CD4-positive, alpha-beta T cell treated with Interferon gamma for 1 hour (primary cell): Measurements from ENCODE around the gene CHTF18.
"Not testable (repeated sequence)": the region's sequence is repeated elsewhere in the genome, so short reads cannot be mapped to it uniquely, and the experiment has no call there.

Experiments used
- DNase-seq: peaks from one replicate; pipeline ENCODE4 v3.0.0-alpha.2; 2020

Gene CHTF18

DNA sequence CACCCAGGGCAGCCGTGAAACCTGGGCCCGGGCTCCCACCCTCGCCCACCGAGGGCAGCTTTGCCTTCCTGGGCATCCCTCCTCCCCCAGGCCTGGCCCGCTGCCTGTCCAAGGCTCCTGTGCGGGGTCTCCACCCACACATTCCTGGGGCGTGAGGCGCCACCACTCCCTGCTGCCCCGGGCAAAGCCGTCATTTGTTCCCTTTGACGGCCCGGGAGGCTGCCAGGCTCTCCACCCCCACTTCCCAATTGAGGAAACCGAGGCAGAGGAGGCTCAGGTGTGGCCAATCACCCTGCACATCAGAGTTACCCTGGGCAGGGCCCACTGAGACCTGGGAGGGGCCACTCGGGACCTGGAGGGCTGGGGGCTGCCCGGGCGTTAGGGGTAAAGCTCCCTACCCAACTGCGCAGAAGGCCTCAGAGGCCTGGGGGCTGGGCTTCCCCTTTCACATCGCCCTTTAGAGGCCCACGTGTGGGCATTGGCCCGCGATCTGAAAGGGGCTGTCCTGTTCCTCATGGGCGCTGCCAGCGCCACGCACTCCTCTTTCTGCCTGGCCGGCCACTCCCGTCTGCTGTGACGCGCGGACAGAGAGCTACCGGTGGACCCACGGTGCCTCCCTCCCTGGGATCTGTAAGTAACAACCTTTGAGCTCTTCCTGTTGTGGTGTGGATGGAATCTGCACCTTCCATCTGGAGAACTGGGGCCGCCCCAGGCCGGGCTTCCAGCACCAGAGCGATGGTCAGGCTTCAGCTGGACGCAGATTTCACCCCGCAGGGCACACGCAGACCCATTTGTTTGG is 27.7 kb upstream of the CHTF18 start, which contains the start of gene MSLN:
Gene MSLN (plus strand): TSS at position 190 of the 799 bp plus-strand sequence. CDS start 1,947 bp downstream, outside the sequence.
- no peak for DNase-seq

DNA sequence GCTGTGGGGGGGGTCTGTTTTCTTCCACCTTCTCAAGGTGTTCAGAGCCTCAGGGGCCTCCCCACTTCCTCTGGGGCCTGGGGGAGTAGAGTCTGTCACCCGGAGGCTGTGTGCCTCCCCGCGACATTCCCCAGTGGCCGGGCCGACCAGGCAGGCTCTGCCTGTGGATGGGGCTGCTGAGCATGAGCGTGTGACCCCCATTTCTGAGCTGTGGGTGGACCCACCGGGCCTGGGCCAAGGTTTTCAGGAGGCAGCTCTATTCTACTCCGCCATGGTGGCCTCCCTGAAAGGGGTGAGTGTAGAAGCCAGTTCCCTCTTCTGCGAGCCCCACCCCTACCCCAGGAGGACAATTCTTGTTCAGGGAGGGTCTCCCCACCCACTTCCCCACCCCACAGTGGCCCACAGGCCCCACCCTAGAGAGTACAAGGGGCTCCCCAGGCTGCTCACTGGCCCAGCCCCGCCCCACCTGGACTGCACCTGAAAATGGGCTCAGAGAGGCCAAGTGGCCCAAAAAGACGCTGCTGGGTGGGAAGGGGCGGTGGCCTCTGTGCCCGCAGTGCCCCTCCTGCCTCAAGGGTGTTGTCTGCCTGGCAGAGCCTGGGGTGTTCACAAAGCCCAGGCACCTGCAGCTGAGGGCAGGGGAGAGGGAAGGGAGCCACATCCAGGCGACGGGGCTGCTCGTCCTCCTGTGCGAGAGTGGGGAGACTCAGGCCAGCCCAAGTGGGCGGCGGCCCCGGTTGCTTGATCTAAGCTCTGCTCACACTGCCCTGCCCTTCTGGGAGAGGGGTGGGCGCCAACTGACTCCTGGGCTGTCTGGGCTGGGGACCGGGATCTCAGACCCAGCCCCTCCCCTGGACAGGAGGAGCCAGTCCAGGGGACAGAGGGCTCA is 26.6 kb upstream of the CHTF18 start:
- DNase-seq: no peak

DNA sequence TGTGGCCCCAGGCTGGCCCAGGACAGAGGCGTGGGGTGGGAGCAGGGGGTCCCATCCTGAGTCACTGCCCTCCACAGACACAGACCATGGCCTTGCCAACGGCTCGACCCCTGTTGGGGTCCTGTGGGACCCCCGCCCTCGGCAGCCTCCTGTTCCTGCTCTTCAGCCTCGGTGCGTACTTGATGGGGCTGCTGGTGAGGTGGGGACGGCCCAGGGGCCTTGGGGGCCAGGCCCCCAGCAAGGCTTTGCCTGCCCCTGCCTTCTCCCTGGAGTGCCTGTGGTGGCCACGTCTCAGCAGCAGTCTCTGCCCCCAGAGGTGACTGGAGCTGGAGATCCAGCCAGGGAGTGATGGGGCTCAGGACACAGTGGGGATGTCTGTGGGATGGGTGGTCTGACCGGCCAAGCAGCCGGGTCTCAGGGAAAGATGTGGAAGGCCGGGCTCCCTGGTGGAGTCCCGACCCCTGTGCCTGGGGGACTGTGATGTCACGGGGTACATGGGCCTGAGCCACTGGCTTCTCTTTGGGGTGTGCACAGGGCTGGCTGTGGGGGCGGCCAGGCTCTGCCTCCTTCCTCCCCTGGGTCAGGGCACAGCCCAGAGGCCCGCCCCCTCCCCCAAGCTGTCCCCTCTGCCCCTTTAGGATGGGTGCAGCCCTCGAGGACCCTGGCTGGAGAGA is 25.7 kb upstream of the CHTF18 start:
- DNase-seq: no peak

DNA sequence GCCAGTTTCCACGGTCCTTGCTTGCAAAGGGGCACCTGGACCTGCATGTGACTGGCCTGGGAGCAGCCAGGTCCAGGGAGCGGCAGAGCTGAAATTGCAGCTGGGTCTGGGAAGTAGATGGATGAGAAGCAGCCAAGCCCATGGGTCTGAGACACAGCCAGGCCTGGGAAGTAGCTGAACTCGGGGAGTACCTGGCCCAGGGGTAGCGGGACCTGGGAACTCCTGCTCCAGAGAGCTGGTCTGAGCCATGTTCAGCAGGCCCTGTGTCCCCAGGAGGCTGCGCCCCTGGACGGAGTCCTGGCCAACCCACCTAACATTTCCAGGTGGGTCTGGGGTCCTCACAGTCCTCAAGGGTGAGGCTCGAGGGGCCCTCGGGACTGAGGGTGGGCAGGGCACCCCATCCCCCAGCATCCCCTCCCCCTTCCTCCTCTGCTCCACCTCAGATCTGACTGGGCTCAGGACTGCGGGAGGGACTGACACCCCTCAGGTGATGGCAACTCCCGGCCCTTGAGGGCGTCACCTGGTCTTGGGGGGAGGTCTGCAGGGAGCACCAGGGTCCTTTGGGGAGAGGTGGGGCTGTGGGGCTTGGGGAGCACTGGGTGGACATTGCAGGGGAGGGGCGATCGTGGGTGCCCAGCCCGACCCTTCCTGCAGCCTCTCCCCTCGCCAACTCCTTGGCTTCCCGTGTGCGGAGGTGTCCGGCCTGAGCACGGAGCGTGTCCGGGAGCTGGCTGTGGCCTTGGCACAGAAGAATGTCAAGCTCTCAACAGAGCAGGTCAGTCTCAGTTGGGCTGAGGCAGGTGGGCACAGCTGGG is 24.8 kb upstream of the CHTF18 start:
- DNase-seq: no peak

DNA sequence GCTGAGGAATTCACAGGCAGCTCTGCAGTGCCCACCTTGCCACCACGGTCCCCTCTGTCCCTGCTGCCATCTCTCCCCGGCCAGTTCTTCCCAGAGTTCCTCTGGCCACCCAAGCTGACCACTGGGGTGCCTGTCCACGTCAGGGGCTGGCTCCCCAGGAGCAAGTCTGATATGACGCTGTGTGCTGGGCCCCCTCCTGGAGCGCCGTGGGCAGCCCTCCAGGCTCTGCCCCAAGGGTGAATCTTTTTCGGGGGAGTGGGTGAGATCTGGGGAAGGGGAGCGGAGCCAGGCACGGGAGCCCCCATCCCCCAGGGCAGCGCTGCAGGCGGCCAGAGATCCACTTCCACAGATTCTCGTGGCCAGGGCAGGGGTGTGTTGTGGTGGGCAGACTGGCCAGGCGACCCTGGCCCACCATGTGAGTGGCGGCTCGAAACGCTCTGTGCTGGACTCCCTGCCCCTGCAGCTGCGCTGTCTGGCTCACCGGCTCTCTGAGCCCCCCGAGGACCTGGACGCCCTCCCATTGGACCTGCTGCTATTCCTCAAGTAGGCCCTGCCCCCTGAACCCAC is 24.2 kb upstream of the CHTF18 start:
- DNase-seq: no peak

DNA sequence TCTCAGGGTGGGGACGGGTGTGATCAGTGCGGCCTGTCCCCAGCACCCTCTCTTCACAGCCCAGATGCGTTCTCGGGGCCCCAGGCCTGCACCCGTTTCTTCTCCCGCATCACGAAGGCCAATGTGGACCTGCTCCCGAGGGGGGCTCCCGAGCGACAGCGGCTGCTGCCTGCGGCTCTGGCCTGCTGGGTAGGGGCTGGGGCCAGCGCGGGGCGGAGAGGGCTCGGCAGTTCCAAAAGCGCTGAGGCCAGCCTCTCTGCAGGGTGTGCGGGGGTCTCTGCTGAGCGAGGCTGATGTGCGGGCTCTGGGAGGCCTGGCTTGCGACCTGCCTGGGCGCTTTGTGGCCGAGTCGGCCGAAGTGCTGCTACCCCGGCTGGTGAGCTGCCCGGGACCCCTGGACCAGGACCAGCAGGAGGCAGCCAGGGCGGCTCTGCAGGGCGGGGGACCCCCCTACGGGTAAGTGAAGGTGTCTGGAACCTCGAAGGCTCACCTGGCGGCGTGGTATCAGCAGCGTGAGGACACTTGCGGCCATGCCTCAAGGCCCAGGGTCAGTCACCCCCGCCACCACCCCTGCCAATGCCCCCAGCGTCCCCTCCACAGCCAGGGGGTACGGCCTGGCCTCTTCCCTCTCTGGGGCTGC is 23.5 kb upstream of the CHTF18 start:
- no peak for DNase-seq

DNA sequence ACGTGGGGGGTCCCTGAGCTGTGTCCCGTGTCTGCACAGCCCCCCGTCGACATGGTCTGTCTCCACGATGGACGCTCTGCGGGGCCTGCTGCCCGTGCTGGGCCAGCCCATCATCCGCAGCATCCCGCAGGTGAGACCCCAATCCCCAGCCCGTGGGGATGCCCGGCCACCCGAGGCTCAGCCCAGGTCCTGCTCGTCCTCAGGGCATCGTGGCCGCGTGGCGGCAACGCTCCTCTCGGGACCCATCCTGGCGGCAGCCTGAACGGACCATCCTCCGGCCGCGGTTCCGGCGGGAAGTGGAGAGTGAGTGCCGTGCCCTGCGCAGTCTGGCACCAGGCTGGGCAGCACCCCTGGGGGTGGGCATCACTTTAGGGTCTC is 22.9 kb upstream of the CHTF18 start:
- DNase-seq: no peak

DNA sequence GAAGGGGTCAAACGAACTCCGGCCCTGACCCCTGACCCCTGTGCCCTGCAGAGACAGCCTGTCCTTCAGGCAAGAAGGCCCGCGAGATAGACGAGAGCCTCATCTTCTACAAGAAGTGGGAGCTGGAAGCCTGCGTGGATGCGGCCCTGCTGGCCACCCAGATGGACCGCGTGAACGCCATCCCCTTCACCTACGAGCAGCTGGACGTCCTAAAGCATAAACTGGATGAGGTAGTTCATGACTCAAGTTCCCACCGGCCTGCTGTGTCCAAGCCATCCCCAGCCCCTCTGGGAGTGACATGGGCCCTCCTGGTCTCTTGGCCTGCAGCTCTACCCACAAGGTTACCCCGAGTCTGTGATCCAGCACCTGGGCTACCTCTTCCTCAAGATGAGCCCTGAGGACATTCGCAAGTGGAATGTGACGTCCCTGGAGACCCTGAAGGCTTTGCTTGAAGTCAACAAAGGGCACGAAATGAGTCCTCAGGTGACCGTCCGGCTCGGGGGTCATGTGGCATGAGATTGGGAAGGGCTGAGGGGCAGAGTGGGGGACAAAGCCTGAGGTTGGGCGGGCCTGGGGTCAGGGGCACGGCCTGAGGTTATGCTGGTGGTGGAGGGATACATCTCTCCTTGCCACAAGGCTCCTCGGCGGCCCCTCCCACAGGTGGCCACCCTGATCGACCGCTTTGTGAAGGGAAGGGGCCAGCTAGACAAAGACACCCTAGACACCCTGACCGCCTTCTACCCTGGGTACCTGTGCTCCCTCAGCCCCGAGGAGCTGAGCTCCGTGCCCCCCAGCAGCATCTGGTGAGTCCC is 22.2 kb upstream of the CHTF18 start:
- DNase-seq: no peak

DNA sequence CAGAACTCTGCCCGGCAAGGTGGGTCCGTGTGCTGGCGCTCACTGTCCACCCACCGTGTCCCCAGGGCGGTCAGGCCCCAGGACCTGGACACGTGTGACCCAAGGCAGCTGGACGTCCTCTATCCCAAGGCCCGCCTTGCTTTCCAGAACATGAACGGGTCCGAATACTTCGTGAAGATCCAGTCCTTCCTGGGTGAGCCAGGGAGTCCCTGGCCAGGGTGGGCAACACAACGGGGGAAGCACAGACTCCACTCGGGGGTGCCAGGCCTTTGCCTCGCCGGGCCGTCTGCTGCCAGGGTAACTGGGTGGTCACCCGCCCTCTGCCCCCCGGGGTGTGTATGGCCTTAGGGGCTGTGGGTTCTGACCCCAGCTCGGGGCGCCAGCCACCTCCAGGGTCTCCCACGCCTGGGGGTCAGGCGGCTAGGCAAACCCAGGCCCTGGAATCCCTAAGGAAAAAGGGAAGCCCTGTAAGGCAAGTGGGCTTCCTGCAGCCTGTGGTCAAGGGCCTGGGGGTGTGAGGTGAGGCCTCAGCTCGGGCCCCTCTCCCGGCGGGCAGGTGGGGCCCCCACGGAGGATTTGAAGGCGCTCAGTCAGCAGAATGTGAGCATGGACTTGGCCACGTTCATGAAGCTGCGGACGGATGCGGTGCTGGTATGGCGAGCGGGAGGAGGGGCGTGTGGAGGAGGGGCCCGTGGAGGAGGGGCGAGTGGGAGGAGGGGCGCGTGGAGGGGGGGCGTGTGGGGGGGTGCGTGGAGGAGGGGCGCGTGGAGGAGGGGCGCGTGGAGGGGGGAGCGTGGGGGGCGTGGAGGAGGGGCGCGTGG is 21.4 kb upstream of the CHTF18 start:
- no peak for DNase-seq

DNA sequence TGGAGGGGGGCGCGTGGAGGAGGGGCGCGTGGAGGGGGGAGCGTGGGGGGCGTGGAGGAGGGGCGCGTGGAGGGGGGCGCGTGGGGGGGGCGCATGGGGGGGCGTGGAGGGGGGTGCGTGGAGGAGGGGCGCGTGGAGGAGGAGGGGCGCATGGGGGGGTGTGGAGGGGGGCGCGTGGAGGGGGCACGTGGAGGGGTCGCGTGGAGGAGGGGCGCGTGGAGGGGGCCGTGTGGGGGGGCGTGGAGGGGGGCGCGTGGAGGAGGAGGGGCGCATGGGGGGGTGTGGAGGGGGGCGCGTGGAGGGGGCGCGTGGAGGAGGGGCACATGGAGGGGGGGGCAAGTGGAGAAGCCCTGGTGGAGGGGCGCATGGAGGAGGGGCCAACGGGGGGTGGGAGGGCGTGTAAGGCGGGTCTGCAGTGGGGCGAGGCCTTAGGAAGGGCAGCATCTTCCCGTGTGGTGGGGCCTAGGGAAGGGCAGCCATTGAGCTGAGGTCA is 20.6 kb upstream of the CHTF18 start:
- no peak for DNase-seq

DNA sequence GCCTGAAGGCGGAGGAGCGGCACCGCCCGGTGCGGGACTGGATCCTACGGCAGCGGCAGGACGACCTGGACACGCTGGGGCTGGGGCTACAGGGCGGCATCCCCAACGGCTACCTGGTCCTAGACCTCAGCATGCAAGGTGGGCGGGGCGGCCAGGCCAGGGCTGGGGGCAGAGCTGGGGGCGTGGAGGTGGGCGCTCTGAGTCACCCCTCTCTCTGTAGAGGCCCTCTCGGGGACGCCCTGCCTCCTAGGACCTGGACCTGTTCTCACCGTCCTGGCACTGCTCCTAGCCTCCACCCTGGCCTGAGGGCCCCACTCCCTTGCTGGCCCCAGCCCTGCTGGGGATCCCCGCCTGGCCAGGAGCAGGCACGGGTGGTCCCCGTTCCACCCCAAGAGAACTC is 20.0 kb upstream of the CHTF18 start:
- DNase-seq: no peak

DNA sequence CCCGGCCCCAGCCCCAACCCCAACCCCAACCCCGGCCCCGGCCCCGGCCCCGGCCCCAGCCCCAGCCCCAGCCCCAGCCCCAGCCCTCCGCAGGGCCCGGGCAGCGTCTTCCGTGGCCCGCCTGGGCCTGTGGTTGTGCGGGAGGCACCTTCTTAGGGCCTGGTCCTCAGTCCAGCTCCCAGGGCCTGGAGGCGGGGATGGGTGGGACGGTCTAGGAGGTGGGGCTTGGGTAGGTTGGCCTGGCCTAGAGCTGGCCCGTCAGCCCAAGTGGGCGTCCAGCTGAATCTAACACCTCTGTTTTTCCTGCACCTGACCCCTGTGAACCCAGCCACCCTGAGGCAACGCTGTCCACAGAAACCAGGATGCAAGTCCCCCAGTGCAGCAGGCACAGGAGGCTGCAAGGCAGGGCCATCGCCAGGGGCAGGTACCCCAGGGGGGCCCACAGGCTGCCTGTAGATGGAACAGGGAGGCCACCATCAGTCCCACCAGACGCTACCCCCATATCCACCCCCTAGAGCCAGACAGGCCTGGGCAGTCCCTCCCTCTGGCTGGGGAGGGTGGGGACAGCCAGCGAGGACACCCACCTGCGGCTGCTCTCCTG is 19.1 kb upstream of the CHTF18 start:
- no peak for DNase-seq

DNA sequence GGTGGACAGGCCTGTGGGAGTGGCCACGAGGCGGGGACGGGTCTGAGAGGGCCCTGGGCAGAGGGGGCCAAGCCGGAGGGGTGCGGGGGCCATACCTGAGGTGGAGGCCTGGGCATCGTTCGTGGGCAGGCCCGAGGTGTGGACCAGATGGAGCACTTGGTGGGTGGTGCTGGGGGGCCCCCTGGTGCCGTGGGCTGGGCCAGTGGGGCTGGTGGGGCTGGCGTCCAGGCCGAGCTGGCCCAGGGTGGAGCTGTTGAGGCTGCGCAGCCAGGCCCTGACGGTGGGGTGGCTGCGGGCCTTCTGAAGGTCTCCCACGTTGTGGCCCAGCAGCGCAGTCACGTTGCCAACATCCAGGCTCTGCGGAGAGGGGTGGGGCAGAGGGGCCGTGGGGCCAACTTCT is 18.5 kb upstream of the CHTF18 start:
- no peak for DNase-seq

DNA sequence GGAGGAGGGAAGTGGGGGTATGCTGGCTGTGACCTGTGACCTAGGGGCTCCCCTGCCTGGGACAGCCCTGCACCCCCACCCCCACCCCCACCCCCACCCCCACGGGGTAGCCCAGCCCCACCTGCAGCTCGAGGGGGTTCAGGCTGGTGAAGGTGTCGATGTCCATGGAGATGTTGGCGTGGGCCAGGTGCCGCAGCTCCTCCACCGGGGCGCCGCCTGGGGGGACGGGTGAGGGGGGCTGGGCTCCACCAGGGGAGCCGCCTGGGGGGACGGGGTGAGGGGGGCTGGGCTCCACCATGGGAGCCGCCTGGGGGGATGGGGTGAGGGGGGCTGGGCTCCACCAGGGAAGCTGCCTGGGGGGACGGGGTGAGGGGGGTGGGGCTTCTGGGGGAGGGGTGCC is 18.0 kb upstream of the CHTF18 start:
- no peak for DNase-seq

DNA sequence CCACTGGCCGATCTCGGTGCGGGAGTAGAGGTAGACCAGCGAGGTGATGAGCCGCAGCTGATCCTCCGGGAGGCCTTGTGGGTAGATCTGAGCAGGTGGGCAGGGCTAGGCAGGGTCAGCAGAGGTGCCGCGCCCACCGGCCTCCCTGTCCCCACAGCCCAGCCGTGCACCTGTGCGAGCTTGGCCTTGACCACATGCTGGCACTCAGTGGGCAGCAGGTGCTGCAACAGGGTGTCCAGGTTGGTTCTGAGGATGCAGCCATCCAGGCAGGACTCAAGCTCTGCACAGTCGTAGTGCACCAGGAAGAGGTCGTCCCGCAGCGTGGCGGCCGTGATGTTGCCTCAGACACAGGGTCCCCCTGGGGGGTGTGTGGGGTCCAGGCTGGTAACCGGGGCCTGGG is 15.5 kb upstream of the CHTF18 start:
- no peak for DNase-seq

DNA sequence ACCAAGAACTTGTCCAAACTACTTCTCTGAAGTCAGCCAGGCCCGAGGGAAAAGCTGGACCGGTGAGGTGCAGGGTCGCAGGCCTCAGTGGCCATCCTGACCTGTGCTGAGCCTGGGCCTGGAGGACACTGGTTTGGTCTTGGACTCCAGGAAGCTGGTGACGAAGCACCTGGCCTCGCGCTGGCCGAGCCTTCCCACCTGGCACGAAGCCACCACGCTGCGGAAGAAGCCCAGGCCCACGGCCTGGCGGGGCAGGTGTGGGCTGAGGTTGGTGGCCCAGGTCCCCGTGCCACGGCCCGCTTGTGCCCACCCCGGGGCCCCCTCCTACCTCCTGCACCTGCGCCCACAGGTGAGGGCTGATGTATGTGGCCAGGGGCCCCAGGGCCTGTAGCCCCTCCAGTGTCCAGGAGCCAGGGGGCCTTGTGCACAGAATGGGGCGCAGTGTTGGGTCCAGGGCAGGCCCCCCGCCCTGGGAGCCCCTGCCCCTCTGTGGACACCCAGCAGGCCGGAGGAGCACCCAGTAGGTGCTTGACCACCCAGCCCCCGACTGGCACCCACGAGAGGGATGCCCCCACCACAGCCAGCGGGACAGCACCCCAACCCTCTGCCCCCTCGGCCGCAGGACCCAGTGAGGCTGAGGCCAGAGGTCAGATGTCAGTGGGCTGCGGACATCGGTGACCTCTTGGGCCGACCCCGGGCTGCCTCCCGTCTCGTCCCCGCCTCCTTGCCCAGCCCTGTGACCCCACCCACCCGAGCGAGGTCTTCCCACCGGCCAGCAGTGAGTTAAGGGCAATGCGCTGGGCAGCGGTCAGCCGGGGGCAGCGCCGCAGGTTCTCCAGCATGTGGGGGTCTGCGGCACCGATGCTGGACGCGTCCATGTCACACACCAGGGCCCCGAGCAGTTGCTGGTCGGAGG is 14.1 kb upstream of the CHTF18 start:
- DNase-seq: no peak

DNA sequence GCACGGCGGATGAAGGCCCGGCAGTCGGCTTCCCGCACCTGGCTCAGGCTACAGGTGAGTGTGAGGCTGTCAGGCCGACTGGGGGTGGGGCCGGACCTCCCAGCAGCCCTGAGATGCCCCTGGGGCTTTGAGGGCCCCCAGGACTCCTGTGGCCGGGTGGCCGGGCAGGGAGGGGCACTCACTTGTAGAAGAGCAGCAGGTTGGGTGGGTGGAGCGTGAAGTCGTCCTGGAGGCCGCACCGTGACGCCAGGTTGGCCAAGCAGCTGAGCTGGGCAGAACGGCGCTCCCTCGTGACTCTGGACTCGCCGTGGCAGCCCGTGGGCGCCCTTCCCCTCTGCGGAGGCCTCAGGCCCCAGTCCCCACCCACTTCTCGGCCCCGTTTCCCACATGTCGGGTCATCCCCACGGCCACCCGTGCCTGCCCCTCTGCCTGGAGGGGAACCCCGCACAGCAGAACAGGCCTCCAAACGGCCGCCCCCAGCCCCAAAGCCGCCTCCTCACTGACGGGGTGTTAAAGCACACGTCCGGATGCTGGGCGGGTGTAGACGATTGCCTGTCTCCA is 13.1 kb upstream of the CHTF18 start:
- DNase-seq: no peak

DNA sequence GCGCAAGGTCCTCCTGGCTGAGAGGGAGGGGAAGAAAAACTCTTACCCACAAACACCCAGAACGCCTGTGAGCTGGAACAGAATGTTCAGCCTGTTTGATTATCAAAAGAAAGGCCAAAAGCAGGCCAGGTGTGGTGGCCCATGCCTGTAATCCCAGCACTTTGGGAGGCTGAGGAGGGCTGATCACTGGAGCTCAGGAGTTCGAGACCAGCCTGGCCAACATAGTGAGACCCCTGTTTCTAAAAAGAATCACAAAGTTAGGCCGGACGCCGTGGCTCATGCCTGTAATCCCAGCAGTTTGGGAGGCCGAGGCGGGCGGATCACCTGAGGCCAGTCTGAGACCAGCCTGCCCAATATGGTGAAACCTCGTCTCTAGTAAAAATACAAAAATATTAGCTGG is 12.1 kb upstream of the CHTF18 start:
- not testable (repeated sequence) for DNase-seq
